SU-DHL-6 (cell line): Measurements from ENCODE around the gene UMAD1.

Experiments
- H2AFZ ChIP-seq: fragments of 200-600 bp; sonication (generic); 2 replicates; pipeline ENCODE4 v1.6.1; 2014; ENCODE audit warnings: low read depth, mild to moderate bottlenecking, moderate library complexity, mixed read lengths, antibody characterized with exemption, low read length; ENCODE audit not compliant: severe bottlenecking
- H3F3A ChIP-seq: fragments of 200-600 bp; shearing (Covaris generic); 2 replicates; pipeline ENCODE4 v1.6.0; 2016; ENCODE audit warnings: antibody characterized with exemption, mild to moderate bottlenecking; ENCODE audit not compliant: insufficient read depth
- H3K27ac ChIP-seq: fragments of 200-600 bp; sonication (generic); 2 replicates; pipeline ENCODE4 v1.5.1; 2016; ENCODE audit warnings: low read depth, mild to moderate bottlenecking, low read length, moderate library complexity, mixed read lengths
- H3K27me3 ChIP-seq: fragments of 200-600 bp; sonication (generic), shearing (Covaris generic); 2 replicates; pipeline ENCODE4 v1.6.0; 2014; ENCODE audit warnings: mild to moderate bottlenecking, low read length
- H3K36me3 ChIP-seq: fragments of 200-600 bp; sonication (generic); 2 replicates; pipeline ENCODE4 v1.6.1; 2014; ENCODE audit warnings: mild to moderate bottlenecking, low read length, mixed read lengths
- H3K4me2 ChIP-seq: fragments of 300-600, 200-600 bp; shearing (Covaris generic), sonication (generic); 2 replicates; pipeline ENCODE4 v1.6.0; 2014; ENCODE audit warnings: low read length, low read depth, mild to moderate bottlenecking; ENCODE audit not compliant: poor library complexity, severe bottlenecking
- H3K4me3 ChIP-seq: fragments of 200-600 bp; sonication (generic); 2 replicates; pipeline ENCODE4 v1.5.1; 2014; ENCODE audit warnings: antibody characterized with exemption, low read length, mild to moderate bottlenecking, mixed read lengths; ENCODE audit not compliant: insufficient read depth, poor library complexity, severe bottlenecking
- H3K79me2 ChIP-seq: fragments of 200-600 bp; sonication (generic); 2 replicates; pipeline ENCODE4 v1.6.1; 2014; ENCODE audit warnings: mild to moderate bottlenecking, low read length, moderate library complexity; ENCODE audit not compliant: insufficient read depth
- H3K9ac ChIP-seq: fragments of 200-600 bp; sonication (generic); 2 replicates; pipeline ENCODE4 v1.7.0; 2014; ENCODE audit warnings: mild to moderate bottlenecking, low read length
- H3K9me2 ChIP-seq: fragments of 200-600 bp; sonication (generic); replicated peaks from 2 replicates; pipeline ENCODE4 v1.6.1; 2014; ENCODE audit warnings: low read length; ENCODE audit not compliant: insufficient read depth
- H3K9me3 ChIP-seq: fragments of 200-600 bp; sonication (generic); 2 replicates; pipeline ENCODE4 v1.6.1; 2014; ENCODE audit warnings: low read length, mixed read lengths; ENCODE audit not compliant: insufficient read depth
- H4K20me1 ChIP-seq: fragments of 200-600 bp; sonication (generic); 2 replicates; pipeline ENCODE4 v1.6.1; 2014; ENCODE audit warnings: low read depth, mild to moderate bottlenecking, antibody characterized with exemption, low read length, moderate library complexity, mixed read lengths
- EZH2phosphoT487 ChIP-seq: fragments of 200-600 bp; sonication (generic), shearing (Covaris generic); conservative IDR thresholded peaks from 2 replicates; pipeline ENCODE4 v1.6.1; 2018; ENCODE audit warnings: mild to moderate bottlenecking, antibody characterized with exemption, low read length, moderate library complexity, mixed read lengths
- TF ChIP-seq, protein P1 (sequence below): fragments of 200-600 bp; sonication (generic); IDR thresholded peaks from one replicate; pipeline ENCODE4 v1.5.1; 2017; ENCODE audit warnings: antibody characterized with exemption, mild to moderate bottlenecking, low read length, moderate library complexity; ENCODE audit not compliant: insufficient read depth, poor library complexity, severe bottlenecking

The UMAD1 gene

DNA sequence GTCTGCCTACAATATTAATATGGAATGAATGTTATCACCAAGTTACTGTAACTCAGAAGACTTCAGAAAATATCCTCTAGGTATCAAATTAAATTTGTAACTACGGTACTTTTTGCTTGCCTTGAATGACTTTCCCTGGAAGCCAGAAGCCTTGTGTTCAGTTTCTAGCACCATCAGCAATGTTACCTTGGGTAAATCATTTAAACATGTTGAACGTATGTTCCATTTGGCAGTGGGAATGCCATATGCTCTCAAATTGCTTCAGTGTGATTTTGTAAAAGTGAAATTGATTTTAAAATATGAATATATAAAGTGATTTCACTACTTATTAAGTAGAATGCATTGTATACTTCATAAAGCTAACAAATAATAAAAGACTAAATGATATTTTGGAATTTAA is 66.7 kb downstream of the UMAD1 start:
- H2AFZ ChIP-seq, result no peak overlapping the region
- H3K9ac ChIP-seq, result no peak overlapping the region
- no peaks in the 10 kb centered on the region for H3K79me2 ChIP-seq
- no peak overlapping the region for H3K27ac ChIP-seq
- H3K36me3 ChIP-seq, result no peaks in the 10 kb centered on the region
- no peak overlapping the region for H3K4me3 ChIP-seq
- H4K20me1 ChIP-seq, result 0 out of 2 replicates have a peak, but pooled peaks cover 4% of the 10 kb centered on the region
- H3K27me3 ChIP-seq, result no peaks in the 10 kb centered on the region
- no peaks in the 10 kb centered on the region for H3F3A ChIP-seq
- TF ChIP-seq EZH2phosphoT487, result no peak
- TF ChIP-seq, protein P1, sequence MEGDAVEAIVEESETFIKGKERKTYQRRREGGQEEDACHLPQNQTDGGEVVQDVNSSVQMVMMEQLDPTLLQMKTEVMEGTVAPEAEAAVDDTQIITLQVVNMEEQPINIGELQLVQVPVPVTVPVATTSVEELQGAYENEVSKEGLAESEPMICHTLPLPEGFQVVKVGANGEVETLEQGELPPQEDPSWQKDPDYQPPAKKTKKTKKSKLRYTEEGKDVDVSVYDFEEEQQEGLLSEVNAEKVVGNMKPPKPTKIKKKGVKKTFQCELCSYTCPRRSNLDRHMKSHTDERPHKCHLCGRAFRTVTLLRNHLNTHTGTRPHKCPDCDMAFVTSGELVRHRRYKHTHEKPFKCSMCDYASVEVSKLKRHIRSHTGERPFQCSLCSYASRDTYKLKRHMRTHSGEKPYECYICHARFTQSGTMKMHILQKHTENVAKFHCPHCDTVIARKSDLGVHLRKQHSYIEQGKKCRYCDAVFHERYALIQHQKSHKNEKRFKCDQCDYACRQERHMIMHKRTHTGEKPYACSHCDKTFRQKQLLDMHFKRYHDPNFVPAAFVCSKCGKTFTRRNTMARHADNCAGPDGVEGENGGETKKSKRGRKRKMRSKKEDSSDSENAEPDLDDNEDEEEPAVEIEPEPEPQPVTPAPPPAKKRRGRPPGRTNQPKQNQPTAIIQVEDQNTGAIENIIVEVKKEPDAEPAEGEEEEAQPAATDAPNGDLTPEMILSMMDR, result no peak
- H3K9me2 ChIP-seq, result no peaks in the 10 kb centered on the region
- no peak overlapping the region for H3K4me2 ChIP-seq
- H3K9me3 ChIP-seq, result no peaks in the 10 kb centered on the region

- TF ChIP-seq, protein P1, result no peak
- TF ChIP-seq EZH2phosphoT487, result no peak
- H3K9ac ChIP-seq, result no peak overlapping the region
- no peak overlapping the region for H2AFZ ChIP-seq
- H3K9me2 ChIP-seq, result no peaks in the 10 kb centered on the region
- 0 out of 2 replicates have a peak, but pooled peaks cover 4% of the 10 kb centered on the region for H4K20me1 ChIP-seq
- H3K27me3 ChIP-seq, result no peaks in the 10 kb centered on the region
- H3F3A ChIP-seq, result no peaks in the 10 kb centered on the region
- no peak overlapping the region for H3K4me3 ChIP-seq
- no peaks in the 10 kb centered on the region for H3K36me3 ChIP-seq
- H3K4me2 ChIP-seq, result no peak overlapping the region
- no peaks in the 10 kb centered on the region for H3K79me2 ChIP-seq
- no peaks in the 10 kb centered on the region for H3K9me3 ChIP-seq
- H3K27ac ChIP-seq, result no peak overlapping the region
Observed at GRCh38 chr7:7707806-7708205, 67.3 kb downstream of the UMAD1 start.

- Histone ChIP-seq H3K79me2 (no peaks in the 10 kb centered on the region), H3K9me2 (no peaks in the 10 kb centered on the region), H2AFZ (no peak overlapping the region), H3K9ac (no peak overlapping the region), H3K27me3 (no peaks in the 10 kb centered on the region), H3K27ac (no peak overlapping the region), H4K20me1 (0 out of 2 replicates have a peak, but pooled peaks cover 4% of the 10 kb centered on the region), H3F3A (no peaks in the 10 kb centered on the region), H3K4me3 (no peak overlapping the region), H3K9me3 (no peaks in the 10 kb centered on the region), H3K4me2 (no peak overlapping the region), H3K36me3 (no peaks in the 10 kb centered on the region)
- TF ChIP-seq, protein P1, result no peak
- TF ChIP-seq EZH2phosphoT487, result no peak
Observed at GRCh38 chr7:7709291-7709690, 68.7 kb downstream of the UMAD1 start.
